H9 (cell line): ENCODE data around the gene LRP2BP. TPM values are rescaled to one million over a fixed set of nuclear protein-coding genes. Genes with fewer than 3 reads are reported as not detected.

Experiments used
- DNase-seq: peaks from one replicate; pipeline ENCODE4 v3.0.0-alpha.2; 2017
- H2AFZ ChIP-seq: one replicate; pipeline ENCODE4 v1.6.1; 2013; ENCODE audit warnings: mild to moderate bottlenecking, low read length, control low read depth, moderate library complexity
- H2AK5ac ChIP-seq: 2 replicates; pipeline ENCODE4 v1.6.1; 2013; ENCODE audit warnings: low read length, control low read depth, mixed read lengths; ENCODE audit not compliant: insufficient read length
- H2BK120ac ChIP-seq: one replicate; pipeline ENCODE4 v1.6.1; 2013; ENCODE audit warnings: low read depth, mild to moderate bottlenecking, low read length, control low read depth, inconsistent platforms; ENCODE audit not compliant: poor library complexity, severe bottlenecking
- H2BK12ac ChIP-seq: 2 replicates; pipeline ENCODE4 v1.6.1; 2013; ENCODE audit warnings: low read length, control low read depth, mixed read lengths, low read depth; ENCODE audit not compliant: insufficient read length
- H2BK15ac ChIP-seq: 2 replicates; pipeline ENCODE4 v1.6.1; 2013; ENCODE audit warnings: low read depth, low read length, control low read depth
- H2BK20ac ChIP-seq: one replicate; pipeline ENCODE4 v1.6.1; 2013; ENCODE audit warnings: low read depth, mild to moderate bottlenecking, low read length, control low read depth, inconsistent platforms; ENCODE audit not compliant: poor library complexity, severe bottlenecking
- H2BK5ac ChIP-seq: 2 replicates; pipeline ENCODE4 v1.6.1; 2013; ENCODE audit warnings: low read length, control low read depth, mixed read lengths; ENCODE audit not compliant: insufficient read length
- H3K14ac ChIP-seq: 2 replicates; pipeline ENCODE4 v1.6.1; 2013; ENCODE audit warnings: low read length, control low read depth; ENCODE audit not compliant: insufficient read depth
- H3K18ac ChIP-seq: 2 replicates; pipeline ENCODE4 v1.6.1; 2013; ENCODE audit warnings: low read depth, mild to moderate bottlenecking, mixed read lengths, low read length, control low read depth; ENCODE audit not compliant: insufficient read length
- H3K23ac ChIP-seq: 2 replicates; pipeline ENCODE4 v1.6.1; 2013; ENCODE audit warnings: low read length, control low read depth, mixed read lengths, low read depth; ENCODE audit not compliant: insufficient read length
- H3K23me2 ChIP-seq: 2 replicates; pipeline ENCODE4 v1.6.1; 2013; ENCODE audit warnings: low read depth, mild to moderate bottlenecking, mixed read lengths, low read length, control low read depth; ENCODE audit not compliant: insufficient read length, poor library complexity, severe bottlenecking
- H3K27ac ChIP-seq: 2 replicates; pipeline ENCODE4 v1.5.1; 2013; ENCODE audit warnings: low read length, control low read depth, mixed read lengths, low read depth; ENCODE audit not compliant: insufficient read length
- H3K27me3 ChIP-seq: 2 replicates; pipeline ENCODE4 v1.6.1; 2013; ENCODE audit warnings: low read length, control low read depth, inconsistent platforms; ENCODE audit not compliant: insufficient read depth
- H3K4ac ChIP-seq: 2 replicates; pipeline ENCODE4 v1.6.1; 2013; ENCODE audit warnings: low read depth, mild to moderate bottlenecking, control low read depth, inconsistent platforms, low read length, moderate library complexity
- H3K4me1 ChIP-seq: 2 replicates; pipeline ENCODE4 v1.6.1; 2013; ENCODE audit warnings: low read length, control low read depth, inconsistent platforms; ENCODE audit not compliant: insufficient read depth
- H3K4me2 ChIP-seq: 2 replicates; pipeline ENCODE4 v1.6.1; 2013; ENCODE audit warnings: low read length, control low read depth, mixed read lengths; ENCODE audit not compliant: insufficient read length, insufficient read depth
- H3K56ac ChIP-seq: 2 replicates; pipeline ENCODE4 v1.6.1; 2013; ENCODE audit warnings: low read depth, mild to moderate bottlenecking, mixed read lengths, low read length, control low read depth; ENCODE audit not compliant: insufficient read length
- H3K79me1 ChIP-seq: 2 replicates; pipeline ENCODE4 v1.6.1; 2013; ENCODE audit warnings: low read depth, mild to moderate bottlenecking, moderate library complexity, low read length, control low read depth, inconsistent platforms; ENCODE audit not compliant: insufficient read depth, poor library complexity, severe bottlenecking
- H3K79me2 ChIP-seq: 2 replicates; pipeline ENCODE4 v1.6.1; 2013; ENCODE audit warnings: low read length, control low read depth, inconsistent platforms; ENCODE audit not compliant: insufficient read depth
- H3K9ac ChIP-seq: 2 replicates; pipeline ENCODE4 v1.6.1; 2013; ENCODE audit warnings: low read length, control low read depth, mixed read lengths; ENCODE audit not compliant: insufficient read length; ENCODE audit errors: extremely low read depth
- H3K9me3 ChIP-seq: one replicate; pipeline ENCODE4 v1.6.1; 2013; ENCODE audit warnings: low read depth, low read length, inconsistent platforms; ENCODE audit not compliant: control insufficient read depth
- H3T11ph ChIP-seq: one replicate; pipeline ENCODE4 v1.6.1; 2013; ENCODE audit warnings: mild to moderate bottlenecking, low read length, control low read depth, inconsistent platforms
- H4K20me1 ChIP-seq: one replicate; pipeline ENCODE4 v1.6.1; 2013; ENCODE audit not compliant: control insufficient read depth, insufficient read length, insufficient read depth
- H4K5ac ChIP-seq: 2 replicates; pipeline ENCODE4 v1.6.1; 2013; ENCODE audit warnings: low read depth, mild to moderate bottlenecking, mixed read lengths, low read length, control low read depth; ENCODE audit not compliant: insufficient read length
- H4K8ac ChIP-seq: replicated peaks from 2 replicates; pipeline ENCODE4 v1.6.1; 2013; ENCODE audit warnings: low read length, control low read depth, mixed read lengths, low read depth; ENCODE audit not compliant: insufficient read length
- H4K91ac ChIP-seq: 2 replicates; pipeline ENCODE4 v1.6.1; 2013; ENCODE audit warnings: low read depth, mild to moderate bottlenecking, moderate library complexity, mixed read lengths, low read length, control low read depth; ENCODE audit not compliant: insufficient read length
- H3K27ac Mint-ChIP-seq, 3 experiments: 2 replicates in 2 of 3; 3 replicates in 1 of 3; pipeline ENCODE4 v1.8.0; 2020 to 2021; ENCODE audit warnings: mixed read lengths in 3 of 3, mild to moderate bottlenecking in 1 of 3, moderate library complexity in 1 of 3
- H3K27me3 Mint-ChIP-seq: 2 replicates; pipeline ENCODE4 v1.8.0; 2021; ENCODE audit warnings: low read depth, mild to moderate bottlenecking, moderate library complexity, mixed read lengths
- H3K36me3 Mint-ChIP-seq, 3 experiments: 2 replicates in 2 of 3; 3 replicates in 1 of 3; pipeline ENCODE4 v1.8.0; 2020 to 2021; ENCODE audit warnings: low read depth in 3 of 3, mixed read lengths in 3 of 3; ENCODE audit not compliant: insufficient read depth in 1 of 3
- H3K4me1 Mint-ChIP-seq, 2 experiments: 2 replicates each; pipeline ENCODE4 v1.8.0; 2020; ENCODE audit warnings: mixed read lengths in 2 of 2
- H3K4me3 Mint-ChIP-seq, 2 experiments: 2 replicates in 1 of 2; 3 replicates in 1 of 2; pipeline ENCODE4 v1.8.0; 2020 to 2021; ENCODE audit warnings: mild to moderate bottlenecking in 2 of 2, mixed read lengths in 2 of 2, moderate library complexity in 1 of 2
- H3K9me3 Mint-ChIP-seq, 2 experiments: 2 replicates in 1 of 2; 3 replicates in 1 of 2; pipeline ENCODE4 v1.8.0; 2020; ENCODE audit warnings: mild to moderate bottlenecking in 2 of 2, mixed read lengths in 2 of 2, moderate library complexity in 1 of 2
- CTCF ChIP-seq: fragments of 200-600 bp; sonication (generic); conservative IDR thresholded peaks from 3 replicates; pipeline ENCODE4 v1.8.0; 2021; ENCODE audit warnings: antibody characterized with exemption, mild to moderate bottlenecking
- WGBS: extraction: QIAGEN DNeasy Blood & Tissue Kit; methylation state at CpG from one replicate; pipeline ENCODE4 v1.1.7; 2013; ENCODE audit warnings: missing lambda C conversion rate, low lambda C conversion rate, mixed read lengths; ENCODE audit not compliant: insufficient read length; ENCODE audit errors: extremely low coverage; 5-methylcytosine and 5-hydroxymethylcytosine counted together
- total RNA-seq: library from RNA; stranded (reverse); gene quantifications from 2 replicates; pipeline ENCODE4 v1.2.1, GENCODE V29; 2021

The LRP2BP gene
- total RNA-seq, 1 experiment from 2014 or later: 0.46 TPM

- no peak overlapping the region for H2BK5ac ChIP-seq
- peaks cover 2% of the 10 kb centered on the region; the same call in 1 of the 2 replicates for H3K27me3 Mint-ChIP-seq
- peaks cover 9% of the 10 kb centered on the region for H3K23me2 ChIP-seq
- no peak overlapping the region for H3T11ph ChIP-seq
- H3K9me3 ChIP-seq: no peaks in the 10 kb centered on the region
- no peak overlapping the region for H4K5ac ChIP-seq
- no peak overlapping the region for H2BK120ac ChIP-seq
- H3K27me3 ChIP-seq: no peaks in the 10 kb centered on the region
- H3K18ac ChIP-seq: no peak overlapping the region
- H3K9ac ChIP-seq: no peak overlapping the region
- H3K4me1 Mint-ChIP-seq: peaks cover 18 to 24% of the 10 kb centered on the region in 2 experiments
- DNase-seq: no peak
- no peak overlapping the region for H3K56ac ChIP-seq
- H3K4me1 ChIP-seq: no peaks in the 10 kb centered on the region
- peaks cover 0 to 2% of the 10 kb centered on the region in 2 experiments; a peak in 1 of 5 replicates for H3K9me3 Mint-ChIP-seq
- H3K4me2 ChIP-seq: no peak overlapping the region
- no peak overlapping the region for H3K27ac ChIP-seq
- no peak overlapping the region for H3K14ac ChIP-seq
- H4K8ac ChIP-seq: no peak overlapping the region
- no peak overlapping the region for H2BK12ac ChIP-seq
- TF ChIP-seq CTCF: no peak
- no CpG with 5 or more reads among the region's 2 CpGs for WGBS
- no peak overlapping the region for H2BK15ac ChIP-seq
- H3K36me3 Mint-ChIP-seq: peaks cover 1 to 46% (median 45%) of the 10 kb centered on the region in 3 experiments; a peak in 6 of 7 replicates
- no peaks in the 10 kb centered on the region for H4K20me1 ChIP-seq
- H4K91ac ChIP-seq: no peak overlapping the region
- no peak overlapping the region for H3K4me3 Mint-ChIP-seq
- no peaks in the 10 kb centered on the region for H3K79me2 ChIP-seq
- no peak overlapping the region for H3K4ac ChIP-seq
- H3K27ac Mint-ChIP-seq: no peak overlapping the region
- no peak overlapping the region for H2AFZ ChIP-seq
- no peaks in the 10 kb centered on the region for H3K79me1 ChIP-seq
- no peak overlapping the region for H2BK20ac ChIP-seq
- H3K23ac ChIP-seq: no peak overlapping the region
- no peak overlapping the region for H2AK5ac ChIP-seq
Observed at GRCh38 chr4:185398618-185399017, 2.9 kb upstream of the LRP2BP start.
